ENCODE data around the gene CLEC20A.

Gene CLEC20A

DNA sequence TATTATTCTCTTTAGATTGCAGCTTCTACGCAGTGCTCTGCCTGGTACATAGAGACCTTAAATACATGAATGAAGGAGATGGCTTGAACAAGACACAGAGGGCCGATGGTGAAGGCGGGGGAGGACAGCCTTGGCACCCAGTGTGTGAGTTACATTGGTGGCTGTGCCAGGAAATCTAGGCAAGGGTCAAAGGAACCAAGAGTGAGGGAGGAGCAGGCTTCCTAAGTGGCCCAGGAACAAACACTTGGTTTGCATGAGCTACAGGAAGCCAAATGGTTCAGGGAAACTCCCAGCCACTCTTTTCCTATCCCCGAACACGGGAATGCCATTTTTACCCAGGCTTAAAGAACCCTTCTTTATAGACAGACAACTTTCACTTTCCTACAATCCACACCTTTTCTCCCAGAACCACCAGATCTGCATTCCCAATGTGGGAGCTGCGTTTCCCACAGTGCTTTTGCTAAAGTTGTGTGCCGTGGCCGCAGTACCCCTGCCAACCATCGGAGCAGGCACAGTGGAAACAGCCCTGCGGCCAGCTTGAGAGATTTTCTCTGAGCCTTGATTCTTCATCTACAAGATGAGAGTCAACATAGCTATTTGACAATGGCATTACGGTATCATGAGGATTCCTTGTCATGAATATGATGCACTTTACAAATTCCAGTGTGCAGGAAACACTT, 3.5 kb upstream of the CLEC20A start:
- Histone ChIP-seq H3K9ac (ENCODE audit: low read depth, low read length, poor library complexity) (no peak overlapping the region), H3K4me3 (ENCODE audit: low read length in 2 of 2) (no peak overlapping the region), H3K4me1 (ENCODE audit: control insufficient read depth in 2 of 2, insufficient read depth in 1 of 2, low read depth in 1 of 2, low read length in 2 of 2) (peaks cover 0 to 3% of the 10 kb centered on the region in 2 donors), H3K27me3 (ENCODE audit: control insufficient read depth in 3 of 3, insufficient read depth in 3 of 3, low read depth in 1 of 3, low read length in 3 of 3) (no peaks in the 10 kb centered on the region), H3K23ac (ENCODE audit: low read depth, low read length, poor library complexity) (no peak overlapping the region), H3K27ac (replicated peaks; ENCODE audit: low read length) (no peak overlapping the region), H3K18ac (ENCODE audit: low read length) (no peak overlapping the region), H2BK15ac (ENCODE audit: low read length) (no peak overlapping the region), H2BK120ac (ENCODE audit: low read depth, low read length) (no peak overlapping the region), H2BK12ac (ENCODE audit: low read length) (no peak overlapping the region), H3K9me3 (replicated peaks in 1 of 2; ENCODE audit: control insufficient read depth in 2 of 2, insufficient read depth in 1 of 2, low read depth in 1 of 2, low read length in 2 of 2) (no peaks in the 10 kb centered on the region), H4K91ac (ENCODE audit: low read depth, low read length, poor library complexity) (no peak overlapping the region), H3K4ac (ENCODE audit: low read length) (no peak overlapping the region), H2AFZ (ENCODE audit: low read length) (peak overlapping the region; percentile 35), H2AK5ac (ENCODE audit: low read depth, low read length) (no peak overlapping the region), H3K4me2 (ENCODE audit: insufficient read depth, low read length, poor library complexity, severe bottlenecking) (no peak overlapping the region), H3K14ac (ENCODE audit: low read length) (no peak overlapping the region), H3K79me1 (ENCODE audit: low read depth, low read length) (no peaks in the 10 kb centered on the region), H4K8ac (ENCODE audit: low read depth, low read length) (no peak overlapping the region), H3K36me3 (replicated peaks in 1 of 2; ENCODE audit: control insufficient read depth in 2 of 2, insufficient read depth in 2 of 2, low read length in 2 of 2) (no peaks in the 10 kb centered on the region), H2BK5ac (ENCODE audit: low read length) (no peak overlapping the region)
- DNase-seq (ENCODE audit: low spot score): no peak
- no CpG with 5 or more reads among the region's 11 CpGs for WGBS, 2 donors (ENCODE audit: extremely low coverage in 2 of 2, insufficient read length in 2 of 2, insufficient replicate concordance in 1 of 2)

DNA sequence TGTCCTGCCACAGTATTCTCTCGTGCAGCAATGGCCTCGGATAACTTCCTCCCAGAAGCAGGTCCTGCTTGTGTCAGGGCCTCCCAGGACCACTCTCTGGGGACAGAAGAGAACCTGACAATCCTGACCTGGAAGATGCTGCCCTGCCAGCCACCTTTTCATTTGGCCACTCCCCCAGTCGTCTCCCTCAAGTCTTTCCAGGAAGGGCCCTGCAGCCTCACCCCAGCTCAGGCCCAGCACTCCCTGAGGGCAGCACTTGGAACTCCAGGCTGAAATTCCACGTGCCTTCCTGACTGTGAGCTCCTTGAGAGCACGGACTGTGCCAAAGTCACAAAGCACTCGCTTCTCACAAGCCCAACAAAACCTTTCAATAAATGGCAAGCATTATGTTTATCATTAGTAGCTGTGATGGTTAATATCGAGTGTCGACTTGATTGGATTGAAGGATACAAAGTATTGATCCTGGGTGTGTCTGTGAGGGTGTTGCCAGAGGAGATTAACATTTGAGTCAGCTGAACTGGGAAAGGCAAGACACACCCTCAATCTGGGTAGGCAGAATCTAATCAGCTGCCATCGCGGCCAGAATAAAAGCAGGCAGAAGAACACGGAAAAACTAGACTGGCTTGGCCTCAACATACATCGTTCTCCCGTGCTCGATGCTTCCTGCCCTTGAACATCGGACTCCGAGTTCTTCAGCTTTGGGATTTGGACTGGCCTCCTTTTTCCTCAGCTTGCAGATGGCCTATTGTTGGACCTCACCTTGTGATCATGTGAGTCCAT, 2.3 kb upstream of the CLEC20A start:
- Histone ChIP-seq H3K9me3 (replicated peaks in 1 of 2; ENCODE audit: control insufficient read depth in 2 of 2, insufficient read depth in 1 of 2, low read depth in 1 of 2, low read length in 2 of 2) (no peaks in the 10 kb centered on the region), H3K79me1 (ENCODE audit: low read depth, low read length) (no peaks in the 10 kb centered on the region), H2BK15ac (ENCODE audit: low read length) (no peak overlapping the region), H4K8ac (ENCODE audit: low read depth, low read length) (no peak overlapping the region), H2AK5ac (ENCODE audit: low read depth, low read length) (no peak overlapping the region), H2BK12ac (ENCODE audit: low read length) (no peak overlapping the region), H2BK5ac (ENCODE audit: low read length) (no peak overlapping the region), H3K4me2 (ENCODE audit: insufficient read depth, low read length, poor library complexity, severe bottlenecking) (no peak overlapping the region), H3K36me3 (replicated peaks in 1 of 2; ENCODE audit: control insufficient read depth in 2 of 2, insufficient read depth in 2 of 2, low read length in 2 of 2) (no peaks in the 10 kb centered on the region), H3K27me3 (ENCODE audit: control insufficient read depth in 3 of 3, insufficient read depth in 3 of 3, low read depth in 1 of 3, low read length in 3 of 3) (no peaks in the 10 kb centered on the region), H3K14ac (ENCODE audit: low read length) (no peak overlapping the region), H2AFZ (ENCODE audit: low read length) (peak overlapping the region; percentile 63), H3K18ac (ENCODE audit: low read length) (no peak overlapping the region), H4K91ac (ENCODE audit: low read depth, low read length, poor library complexity) (no peak overlapping the region), H3K9ac (ENCODE audit: low read depth, low read length, poor library complexity) (no peak overlapping the region), H3K27ac (replicated peaks; ENCODE audit: low read length) (no peak overlapping the region), H3K4ac (ENCODE audit: low read length) (no peak overlapping the region), H3K23ac (ENCODE audit: low read depth, low read length, poor library complexity) (no peak overlapping the region), H2BK120ac (ENCODE audit: low read depth, low read length) (no peak overlapping the region), H3K4me1 (ENCODE audit: control insufficient read depth in 2 of 2, insufficient read depth in 1 of 2, low read depth in 1 of 2, low read length in 2 of 2) (peaks cover 0 to 3% of the 10 kb centered on the region in 2 donors), H3K4me3 (ENCODE audit: low read length in 2 of 2) (no peak overlapping the region)
- no peak for DNase-seq (ENCODE audit: low spot score)
- no CpG with 5 or more reads among the region's 16 CpGs for WGBS, 2 donors (ENCODE audit: extremely low coverage in 2 of 2, insufficient read length in 2 of 2, insufficient replicate concordance in 1 of 2)

DNA sequence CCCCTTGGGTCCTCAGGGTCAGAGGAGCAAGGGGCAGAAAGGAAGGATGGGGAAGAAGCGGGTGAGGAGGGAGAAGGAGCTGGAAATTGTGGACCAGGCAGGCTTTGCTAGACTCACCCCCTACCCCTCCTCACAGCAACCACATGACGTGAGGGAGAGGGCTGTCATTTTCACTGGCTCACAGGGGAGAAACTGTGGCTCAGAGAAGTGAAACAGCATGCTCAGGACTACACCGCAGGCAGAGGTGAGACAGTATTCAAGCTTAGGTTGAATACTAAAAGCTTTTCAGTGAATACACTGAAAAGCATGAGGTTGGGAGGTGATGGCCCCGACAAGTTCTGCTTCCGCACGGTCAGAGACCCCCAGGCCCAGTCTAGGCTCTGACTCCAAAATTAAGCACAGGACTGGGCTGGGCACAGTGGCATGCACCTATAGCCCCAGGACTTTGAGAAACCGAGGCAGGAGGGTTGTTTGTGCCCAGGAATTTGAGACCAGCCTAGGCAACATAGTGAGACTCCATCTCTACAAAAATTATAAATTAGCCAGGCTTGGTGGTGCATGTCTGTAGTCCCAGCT, 1.2 kb upstream of the CLEC20A start:
- H2AK5ac ChIP-seq (ENCODE audit: low read depth, low read length): no peak overlapping the region
- no peak overlapping the region for H4K8ac ChIP-seq (ENCODE audit: low read depth, low read length)
- peaks cover 0 to 3% of the 10 kb centered on the region in 2 donors for H3K4me1 ChIP-seq (ENCODE audit: control insufficient read depth in 2 of 2, insufficient read depth in 1 of 2, low read depth in 1 of 2, low read length in 2 of 2)
- no peaks in the 10 kb centered on the region for H3K9me3 ChIP-seq (replicated peaks in 1 of 2; ENCODE audit: control insufficient read depth in 2 of 2, insufficient read depth in 1 of 2, low read depth in 1 of 2, low read length in 2 of 2)
- H3K23ac ChIP-seq (ENCODE audit: low read depth, low read length, poor library complexity): no peak overlapping the region
- no peak overlapping the region for H3K14ac ChIP-seq (ENCODE audit: low read length)
- H2BK120ac ChIP-seq (ENCODE audit: low read depth, low read length): no peak overlapping the region
- H3K27ac ChIP-seq (replicated peaks; ENCODE audit: low read length): no peak overlapping the region
- DNase-seq (ENCODE audit: low spot score): no peak
- H2BK15ac ChIP-seq (ENCODE audit: low read length): no peak overlapping the region
- no peaks in the 10 kb centered on the region for H3K79me1 ChIP-seq (ENCODE audit: low read depth, low read length)
- H3K27me3 ChIP-seq (ENCODE audit: control insufficient read depth in 3 of 3, insufficient read depth in 3 of 3, low read depth in 1 of 3, low read length in 3 of 3): no peaks in the 10 kb centered on the region
- no peak overlapping the region for H2BK12ac ChIP-seq (ENCODE audit: low read length)
- no peak overlapping the region for H3K18ac ChIP-seq (ENCODE audit: low read length)
- H3K9ac ChIP-seq (ENCODE audit: low read depth, low read length, poor library complexity): no peak overlapping the region
- no CpG with 5 or more reads among the region's 7 CpGs for WGBS, 2 donors (ENCODE audit: extremely low coverage in 2 of 2, insufficient read length in 2 of 2, insufficient replicate concordance in 1 of 2)
- H2BK5ac ChIP-seq (ENCODE audit: low read length): no peak overlapping the region
- H2AFZ ChIP-seq (ENCODE audit: low read length): peak overlapping the region; percentile 71
- H3K4ac ChIP-seq (ENCODE audit: low read length): no peak overlapping the region
- H3K4me3 ChIP-seq (ENCODE audit: low read length in 2 of 2): no peak overlapping the region
- H3K4me2 ChIP-seq (ENCODE audit: insufficient read depth, low read length, poor library complexity, severe bottlenecking): no peak overlapping the region
- no peak overlapping the region for H4K91ac ChIP-seq (ENCODE audit: low read depth, low read length, poor library complexity)
- H3K36me3 ChIP-seq (replicated peaks in 1 of 2; ENCODE audit: control insufficient read depth in 2 of 2, insufficient read depth in 2 of 2, low read length in 2 of 2): no peaks in the 10 kb centered on the region

DNA sequence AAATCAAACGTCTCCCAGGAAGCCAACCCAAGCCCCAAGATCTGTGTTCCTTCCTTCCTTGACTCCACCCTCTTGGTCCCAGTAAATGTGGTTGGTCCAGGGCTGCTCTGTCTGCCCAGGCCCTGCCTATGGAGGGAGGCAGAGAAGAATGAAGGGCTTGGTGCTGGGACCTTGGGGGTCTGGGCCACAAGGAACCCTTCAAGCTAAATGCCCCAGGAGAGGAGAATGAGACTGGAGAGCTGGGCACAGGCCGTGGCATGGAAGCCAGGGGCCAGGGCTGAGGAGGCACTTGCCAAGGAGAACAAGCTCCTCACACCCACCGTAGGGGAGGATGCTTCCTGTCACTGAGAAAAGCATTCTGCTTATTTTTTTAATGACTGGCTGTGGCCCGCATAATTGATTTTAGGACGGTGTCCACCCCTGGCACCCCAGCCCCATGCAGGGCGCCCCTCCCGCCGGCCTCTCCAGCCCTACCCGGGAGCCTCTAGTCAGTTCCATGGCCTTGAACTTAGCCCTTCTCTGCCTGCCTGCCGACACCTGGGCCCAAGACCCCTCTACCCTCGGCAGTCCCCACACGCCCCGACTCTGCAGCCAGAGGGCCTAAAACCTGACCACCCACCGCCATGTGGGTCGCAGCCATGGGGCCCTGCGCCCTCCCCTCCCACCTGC, 889 bp downstream of the CLEC20A start:
- WGBS, 2 donors (ENCODE audit: extremely low coverage in 2 of 2, insufficient read length in 2 of 2, insufficient replicate concordance in 1 of 2): no CpG with 5 or more reads among the region's 16 CpGs

More for the DNA sequence above, 889 bp downstream of the CLEC20A start:
- Histone ChIP-seq H2AFZ (ENCODE audit: low read length) (no peak overlapping the region), H3K4me1 (ENCODE audit: control insufficient read depth in 2 of 2, insufficient read depth in 1 of 2, low read depth in 1 of 2, low read length in 2 of 2) (peaks cover 0 to 3% of the 10 kb centered on the region in 2 donors), H4K8ac (ENCODE audit: low read depth, low read length) (no peak overlapping the region), H2AK5ac (ENCODE audit: low read depth, low read length) (no peak overlapping the region), H3K4me3 (ENCODE audit: low read length in 2 of 2) (no peak overlapping the region), H2BK15ac (ENCODE audit: low read length) (no peak overlapping the region), H2BK120ac (ENCODE audit: low read depth, low read length) (no peak overlapping the region), H3K23ac (ENCODE audit: low read depth, low read length, poor library complexity) (peak overlapping the region; percentile 18), H3K18ac (ENCODE audit: low read length) (peak overlapping the region; percentile 16), H3K27me3 (ENCODE audit: control insufficient read depth in 3 of 3, insufficient read depth in 3 of 3, low read depth in 1 of 3, low read length in 3 of 3) (no peaks in the 10 kb centered on the region), H3K9me3 (replicated peaks in 1 of 2; ENCODE audit: control insufficient read depth in 2 of 2, insufficient read depth in 1 of 2, low read depth in 1 of 2, low read length in 2 of 2) (no peaks in the 10 kb centered on the region), H2BK12ac (ENCODE audit: low read length) (no peak overlapping the region), H3K9ac (ENCODE audit: low read depth, low read length, poor library complexity) (no peak overlapping the region), H3K27ac (replicated peaks; ENCODE audit: low read length) (no peak overlapping the region), H3K79me1 (ENCODE audit: low read depth, low read length) (no peaks in the 10 kb centered on the region), H3K4me2 (ENCODE audit: insufficient read depth, low read length, poor library complexity, severe bottlenecking) (no peak overlapping the region), H3K4ac (ENCODE audit: low read length) (no peak overlapping the region), H4K91ac (ENCODE audit: low read depth, low read length, poor library complexity) (no peak overlapping the region), H2BK5ac (ENCODE audit: low read length) (no peak overlapping the region), H3K36me3 (replicated peaks in 1 of 2; ENCODE audit: control insufficient read depth in 2 of 2, insufficient read depth in 2 of 2, low read length in 2 of 2) (no peaks in the 10 kb centered on the region), H3K14ac (ENCODE audit: low read length) (no peak overlapping the region)
- no peak for DNase-seq (ENCODE audit: low spot score)

Data from neuronal stem cell (in vitro differentiated cells).